Hippocampal formation (tissue), 2 donors: Measurements from ENCODE around the gene CTNNA2.
"Not testable (repeated sequence)": the region's sequence is repeated elsewhere in the genome, so short reads cannot be mapped to it uniquely, and the experiment has no call there.

Experiments
- DNase-seq, 2 donors: peaks; one replicate each; lab custom pipeline; 2025; lab: John Stamatoyannopoulos, UW

The CTNNA2 gene

GRCh38 chr2:80028584-80028983, 515.7 kb downstream of the CTNNA2 start:
- DNase-seq, result no peak

DNA sequence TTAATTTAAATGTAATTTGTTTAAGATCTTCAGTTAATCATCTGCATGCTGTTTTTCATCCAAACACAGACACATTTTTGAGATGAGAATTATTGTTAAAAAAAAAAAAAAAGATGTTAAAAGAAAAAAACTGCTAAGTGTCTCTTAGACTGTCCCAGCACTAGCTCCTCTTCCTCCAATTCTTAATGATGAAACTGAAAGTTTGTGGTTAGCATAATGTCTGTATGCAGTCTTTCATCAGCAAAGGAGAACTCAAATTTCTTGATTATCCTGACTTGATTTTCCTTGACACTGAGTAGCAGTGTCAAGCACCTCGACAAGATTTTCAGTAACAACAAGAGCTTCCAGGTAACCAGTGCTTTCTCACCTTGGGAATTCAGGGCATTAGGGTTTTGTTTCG, 517.3 kb downstream of the CTNNA2 start:
- DNase-seq, result no peak

DNA sequence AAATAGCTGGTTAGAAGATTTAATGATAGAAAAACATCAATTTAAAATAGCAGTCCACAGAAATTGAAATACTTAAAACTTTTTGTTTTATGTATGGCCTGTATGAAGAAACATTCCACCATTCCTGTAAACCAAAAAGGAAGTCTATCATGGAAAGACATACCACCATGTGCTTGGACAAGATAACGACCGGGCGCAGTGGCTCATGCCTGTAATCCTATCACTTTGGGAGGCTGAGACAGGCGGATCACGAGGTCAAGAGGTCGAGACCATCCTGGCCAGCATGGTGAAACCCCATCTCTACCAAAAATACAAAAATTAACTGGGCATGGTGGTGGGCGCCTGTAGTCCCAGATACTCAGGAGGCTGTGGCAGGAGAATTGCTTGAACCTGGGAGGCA, 519.8 kb downstream of the CTNNA2 start:
- DNase-seq, result not testable (repeated sequence)

DNA sequence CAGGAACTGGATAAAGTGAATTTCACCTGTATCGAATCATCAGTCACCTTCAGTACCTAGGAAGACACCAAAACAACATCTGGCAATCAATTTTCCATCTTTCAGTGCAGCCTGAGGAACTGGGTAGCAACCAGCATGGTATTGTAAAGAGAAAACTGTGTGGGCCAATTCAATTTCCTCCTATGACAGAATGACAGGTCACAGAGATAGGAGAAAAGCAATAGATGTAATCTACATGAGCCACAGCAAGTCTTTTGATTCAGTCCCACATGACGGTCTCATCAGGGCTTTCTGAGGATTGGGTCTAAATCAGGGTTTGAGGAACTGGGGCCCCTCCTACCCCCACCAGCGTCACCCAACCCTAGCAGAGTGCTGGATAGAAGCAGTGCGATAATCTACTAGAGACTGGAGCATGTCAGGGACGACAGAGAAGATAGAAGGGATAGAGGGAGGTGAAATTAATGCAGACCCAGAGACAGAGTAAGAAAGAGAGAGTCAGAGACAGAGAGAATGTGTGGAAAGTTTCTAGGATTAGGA, 523.0 kb downstream of the CTNNA2 start:
- no peak for DNase-seq

DNA sequence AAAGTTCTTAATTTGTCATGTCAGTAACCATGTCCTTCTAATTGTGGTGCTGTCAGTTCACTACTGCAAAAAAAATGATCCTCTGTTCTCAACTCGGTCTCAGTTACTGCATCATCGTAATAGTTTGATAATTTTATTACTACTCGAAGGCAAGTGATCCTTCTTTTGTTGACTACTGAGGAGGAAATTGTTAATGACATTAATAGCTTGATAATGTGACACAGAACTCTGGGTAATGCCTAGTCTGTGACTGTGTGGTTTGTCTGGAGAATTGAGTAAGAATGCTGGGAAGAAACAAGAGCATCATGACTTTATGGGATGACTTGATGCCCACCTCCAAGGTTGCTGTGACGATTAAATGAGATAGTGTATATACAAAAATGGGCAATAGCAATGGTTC, 524.5 kb downstream of the CTNNA2 start:
- no peak for DNase-seq

GRCh38 chr2:80040226-80040625, 527.4 kb downstream of the CTNNA2 start:
- DNase-seq, result no peak

DNA sequence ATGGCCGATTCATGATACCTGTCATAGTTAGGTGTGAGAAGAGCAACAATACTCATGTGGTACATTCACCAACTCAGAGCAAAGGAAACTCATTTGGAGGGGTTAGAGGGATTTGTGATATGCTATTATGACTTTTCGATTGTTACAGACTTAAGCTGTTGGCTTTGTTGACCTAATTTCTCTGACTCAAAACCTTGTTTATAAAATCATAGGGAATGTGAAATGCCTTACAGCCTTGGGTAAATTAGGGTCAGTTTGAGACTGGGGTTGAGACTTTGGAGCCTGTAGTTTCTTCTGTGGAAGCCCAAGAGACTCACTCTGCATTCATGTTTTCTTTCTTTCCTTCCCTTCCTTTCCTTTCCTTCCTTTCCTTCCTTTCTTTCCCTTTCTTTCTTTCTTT, 529.8 kb downstream of the CTNNA2 start:
- no peak for DNase-seq

- DNase-seq, result no peak
These were observed 535.4 kb downstream of the CTNNA2 start for GRCh38 chr2:80048296-80048695.

GRCh38 chr2:80050246-80050645, 537.4 kb downstream of the CTNNA2 start:
- DNase-seq, result no peak

GRCh38 chr2:80053522-80054345, 540.9 kb downstream of the CTNNA2 start:
- DNase-seq, result no peak

- DNase-seq, result no peak
These were observed 541.5 kb downstream of the CTNNA2 start for GRCh38 chr2:80054346-80054675.

DNA sequence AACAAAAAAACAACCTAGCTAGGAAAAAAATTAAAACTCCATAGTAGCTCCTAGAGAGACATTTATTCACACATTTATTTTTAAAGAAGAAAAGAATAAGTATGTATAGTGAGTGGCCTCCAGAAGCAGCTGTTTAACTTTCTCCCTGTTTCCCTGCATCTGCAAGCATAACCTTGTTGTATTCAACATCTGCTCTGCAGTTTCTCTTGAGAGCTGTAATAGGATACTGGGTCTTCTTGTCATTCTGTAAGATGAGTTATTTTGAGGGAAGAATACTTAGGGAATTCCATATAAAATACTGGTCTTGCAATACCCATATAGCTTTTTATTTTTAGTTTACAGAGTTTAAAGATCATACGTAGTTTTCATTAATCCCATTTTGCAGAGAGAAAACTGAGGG, 545.1 kb downstream of the CTNNA2 start:
- DNase-seq, result no peak

- DNase-seq, result no peak
These were observed 545.7 kb downstream of the CTNNA2 start for GRCh38 chr2:80058562-80058961.

DNA sequence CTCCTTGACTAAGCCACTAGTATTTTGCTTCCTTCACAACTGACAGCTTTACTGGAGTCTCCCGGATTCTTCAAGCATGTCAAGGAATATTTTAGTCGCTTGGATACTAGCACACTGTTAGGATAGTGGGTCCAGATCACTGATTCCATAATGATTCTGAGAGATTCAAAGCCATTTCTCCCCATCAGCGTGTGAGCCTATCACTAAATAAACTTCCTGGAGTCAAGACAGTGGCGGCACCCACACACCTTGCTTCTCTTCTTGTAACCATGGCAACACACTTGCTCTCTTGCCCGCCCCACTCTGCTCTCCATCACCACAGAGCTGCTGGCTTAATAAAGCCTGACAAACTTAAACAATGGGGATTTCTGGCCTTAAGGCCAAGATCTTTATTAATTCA, 546.6 kb downstream of the CTNNA2 start:
- DNase-seq, result no peak

- DNase-seq, result peak in 1 of 2 donors; percentile 31
These were observed 549.0 kb downstream of the CTNNA2 start for GRCh38 chr2:80061881-80062280.

DNA sequence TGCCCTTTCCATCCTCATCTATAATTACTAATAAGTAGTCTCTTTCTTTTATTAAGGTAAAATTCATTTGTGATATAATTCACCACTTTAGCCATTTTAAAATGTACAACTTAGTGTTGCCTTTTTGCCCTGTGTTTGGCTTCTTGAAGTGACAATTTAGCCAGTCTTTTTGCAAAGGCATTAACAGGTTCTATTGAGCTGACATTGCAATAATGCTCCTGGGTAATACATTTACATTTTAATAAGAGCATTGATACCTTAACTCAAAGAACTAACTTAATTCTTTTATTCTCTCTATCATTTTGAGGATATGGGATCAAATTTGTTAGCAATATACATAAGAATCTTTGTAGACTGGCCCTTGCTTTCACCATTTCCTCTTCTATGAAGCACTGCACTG, 549.4 kb downstream of the CTNNA2 start:
- DNase-seq, result no peak

- no peak for DNase-seq
These were observed 555.3 kb downstream of the CTNNA2 start for GRCh38 chr2:80068038-80068731.

DNA sequence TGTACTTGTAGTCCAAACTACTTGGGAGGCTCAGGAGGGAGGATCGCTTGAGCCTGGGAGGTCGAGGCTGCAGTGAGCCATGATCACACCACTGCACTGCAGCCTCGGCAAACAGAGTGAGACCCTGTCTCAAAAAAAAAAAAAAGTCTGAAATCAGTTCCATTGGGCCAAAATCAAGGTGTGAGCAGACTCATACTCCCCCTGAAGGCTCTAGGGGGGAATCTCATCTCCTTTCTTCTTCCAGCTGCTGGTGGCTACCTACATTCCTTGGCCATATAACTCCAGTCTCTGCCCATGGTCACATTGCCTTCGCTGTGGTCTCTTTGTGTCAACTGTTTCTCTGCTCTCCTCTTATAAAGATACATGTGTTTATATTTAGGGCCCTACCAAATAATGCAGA, 557.7 kb downstream of the CTNNA2 start:
- DNase-seq, result no peak

DNA sequence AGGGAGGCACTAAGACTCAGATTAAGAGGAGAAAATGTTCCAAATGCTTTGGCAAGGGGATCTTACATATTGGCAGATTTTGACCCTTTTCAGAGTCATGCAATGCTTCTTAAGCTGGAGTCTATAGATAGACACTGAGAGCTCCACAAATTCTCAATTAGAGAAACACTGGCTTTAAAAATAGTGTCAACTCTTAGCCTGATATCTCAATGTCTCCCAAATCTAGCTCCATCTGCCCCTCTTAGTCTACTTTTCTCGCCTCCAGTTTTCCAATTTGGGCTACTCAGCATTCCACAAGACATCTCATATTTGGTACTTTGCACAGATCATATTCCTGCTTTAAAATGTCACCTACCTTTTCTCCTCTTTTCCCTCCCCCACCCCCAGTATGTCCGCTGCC, 559.1 kb downstream of the CTNNA2 start:
- no peak for DNase-seq

GRCh38 chr2:80073134-80073561, 560.3 kb downstream of the CTNNA2 start:
- peak; percentile 12 to 69 for DNase-seq

DNA sequence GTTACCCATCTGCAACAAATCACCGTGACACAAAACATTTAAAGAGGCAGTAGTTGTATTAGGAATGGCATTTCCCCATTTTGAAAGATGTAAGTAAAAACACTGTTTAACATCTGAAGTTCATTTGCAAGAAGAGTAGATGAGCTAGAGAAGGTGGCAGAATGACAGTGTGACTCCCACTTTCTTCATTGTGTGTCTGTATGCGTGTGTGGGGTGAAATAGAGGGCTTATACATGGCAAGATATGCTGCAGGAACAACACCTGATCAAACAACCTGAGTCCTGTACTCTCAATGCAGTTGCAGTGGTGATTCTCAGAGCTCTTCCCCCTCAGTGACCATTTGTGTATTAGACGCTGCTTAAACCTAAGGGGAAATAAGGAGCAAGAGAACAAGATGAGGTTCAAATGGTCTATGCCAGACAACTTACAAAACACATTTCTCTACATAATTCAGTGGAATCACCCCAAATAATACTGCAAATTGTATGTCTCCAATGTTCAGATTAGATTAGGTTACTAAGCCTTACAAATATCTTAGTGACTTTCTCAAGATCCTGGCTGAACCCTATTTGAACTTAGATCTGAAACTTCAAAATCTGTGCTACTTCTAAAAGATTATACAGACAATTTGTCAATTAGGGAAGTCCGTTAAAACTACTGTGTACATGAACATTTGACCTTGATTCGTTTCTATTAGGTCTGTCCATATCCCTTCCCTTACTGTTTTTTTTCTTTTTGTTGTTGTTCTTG, 561.6 kb downstream of the CTNNA2 start:
- DNase-seq, result no peak

DNA sequence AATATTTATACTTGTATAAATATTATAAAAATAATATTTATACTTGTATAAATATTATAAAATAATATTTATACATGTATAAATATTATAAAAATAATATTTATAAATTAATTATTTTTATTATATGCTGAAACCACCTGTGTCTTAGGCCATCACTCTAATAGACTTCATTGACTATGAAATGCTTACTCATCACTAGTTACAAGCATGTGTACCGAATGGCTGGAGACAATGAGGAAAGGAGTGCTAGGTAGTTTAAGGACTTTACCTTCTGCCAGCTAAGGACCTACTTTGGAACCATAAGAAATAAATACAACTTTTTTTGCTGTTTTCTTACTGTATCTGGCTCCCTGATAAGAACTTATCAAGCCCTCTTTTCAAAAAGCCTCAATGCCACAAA, 562.9 kb downstream of the CTNNA2 start:
- no peak for DNase-seq
